Astrocyte (in vitro differentiated cells and primary cell): ENCODE results near the gene CA10. TPM values are rescaled to one million over a fixed set of nuclear protein-coding genes. Genes with fewer than 3 reads are reported as not detected.

Experiments
- DNase-seq: peaks from one replicate; pipeline ENCODE4 v3.0.0-alpha.2; 2010; ENCODE audit warnings: low read depth
- FAIRE-seq: peaks from 2 replicates; lab custom pipeline; 2011; peaks lifted over from hg19 to GRCh38; lab: Jason Lieb, UNC
- H2AFZ ChIP-seq: 2 replicates; pipeline ENCODE4 v1.6.0; 2012; ENCODE audit warnings: low read depth, low read length, inconsistent platforms
- H3K27ac ChIP-seq: 2 replicates; pipeline ENCODE4 v1.5.1; 2011; ENCODE audit warnings: low read depth, low read length, inconsistent platforms
- H3K27me3 ChIP-seq: 2 replicates; pipeline ENCODE4 v1.6.0; 2011; ENCODE audit warnings: low read length, inconsistent platforms; ENCODE audit not compliant: insufficient read depth
- H3K36me3 ChIP-seq: 2 replicates; pipeline ENCODE4 v1.5.1; 2011; ENCODE audit warnings: low read length, inconsistent platforms; ENCODE audit not compliant: insufficient read depth
- H3K4me1 ChIP-seq: 2 replicates; pipeline ENCODE4 v1.5.1; 2011; ENCODE audit warnings: low read length, inconsistent platforms; ENCODE audit not compliant: insufficient read depth
- H3K4me2 ChIP-seq: 2 replicates; pipeline ENCODE4 v1.6.0; 2012; ENCODE audit warnings: low read length, inconsistent platforms
- H3K4me3 ChIP-seq: 2 replicates; pipeline ENCODE4 v1.5.1; 2011; ENCODE audit warnings: low read depth, mild to moderate bottlenecking, low read length, inconsistent platforms; ENCODE audit not compliant: insufficient read depth
- H3K79me2 ChIP-seq: 2 replicates; pipeline ENCODE4 v1.6.0; 2012; ENCODE audit warnings: mild to moderate bottlenecking, low read length, inconsistent platforms; ENCODE audit not compliant: insufficient read depth
- H3K9ac ChIP-seq: 2 replicates; pipeline ENCODE4 v1.6.0; 2012; ENCODE audit warnings: mild to moderate bottlenecking, low read length, inconsistent platforms
- H3K9me3 ChIP-seq: 2 replicates; pipeline ENCODE4 v1.5.1; 2012; ENCODE audit warnings: low read depth, mild to moderate bottlenecking, low read length, inconsistent platforms; ENCODE audit not compliant: insufficient read depth
- H4K20me1 ChIP-seq: 2 replicates; pipeline ENCODE4 v1.6.0; 2012; ENCODE audit warnings: low read length, inconsistent platforms; ENCODE audit not compliant: insufficient read depth
- H3K27ac Mint-ChIP-seq: one replicate; pipeline ENCODE4 v1.8.0; 2021; ENCODE audit warnings: mild to moderate bottlenecking, mixed read lengths; ENCODE audit not compliant: unreplicated experiment
- H3K27me3 Mint-ChIP-seq: one replicate; pipeline ENCODE4 v1.8.0; 2021; ENCODE audit warnings: low read depth, mixed read lengths; ENCODE audit not compliant: unreplicated experiment
- H3K36me3 Mint-ChIP-seq: one replicate; pipeline ENCODE4 v1.8.0; 2021; ENCODE audit warnings: low read depth, mixed read lengths; ENCODE audit not compliant: unreplicated experiment
- H3K4me1 Mint-ChIP-seq: one replicate; pipeline ENCODE4 v1.8.0; 2021; ENCODE audit warnings: low read depth, mixed read lengths; ENCODE audit not compliant: unreplicated experiment
- H3K4me3 Mint-ChIP-seq: one replicate; pipeline ENCODE4 v1.8.0; 2021; ENCODE audit warnings: mild to moderate bottlenecking, moderate library complexity, mixed read lengths; ENCODE audit not compliant: unreplicated experiment
- H3K9me3 Mint-ChIP-seq: one replicate; pipeline ENCODE4 v1.8.0; 2021; ENCODE audit warnings: mild to moderate bottlenecking, mixed read lengths; ENCODE audit not compliant: unreplicated experiment
- CTCF ChIP-seq: IDR thresholded peaks from 2 replicates; pipeline ENCODE4 v1.5.1; 2011; ENCODE audit warnings: low read depth, mild to moderate bottlenecking, inconsistent platforms, low read length, moderate library complexity; ENCODE audit not compliant: insufficient read depth
- EZH2 ChIP-seq: IDR thresholded peaks from 2 replicates; pipeline ENCODE4 v1.6.1; 2012; ENCODE audit warnings: mild to moderate bottlenecking, low read length, inconsistent platforms; ENCODE audit not compliant: insufficient read depth
- total RNA-seq: library from RNA; stranded (reverse); gene quantifications from 2 replicates; pipeline ENCODE4 v1.2.1, GENCODE V29; 2021

Gene CA10
- total RNA-seq, 1 donor from 2014 or later = 0.43 TPM

GRCh38 chr17:51799981-51800380 lies 358.5 kb downstream of the CA10 start:
- H3K36me3 Mint-ChIP-seq = no peaks in the 10 kb centered on the region
- DNase-seq (no peak), FAIRE-seq (no peak)
- Histone ChIP-seq H3K9me3 (peaks cover 4% of the 10 kb centered on the region), H2AFZ (no peak overlapping the region), H3K4me1 (no peaks in the 10 kb centered on the region), H3K4me3 (no peak overlapping the region), H3K4me2 (no peak overlapping the region), H3K79me2 (no peaks in the 10 kb centered on the region), H3K27me3 (no peaks in the 10 kb centered on the region), H3K27ac (no peak overlapping the region), H3K9ac (no peak overlapping the region), H3K36me3 (no peaks in the 10 kb centered on the region), H4K20me1 (no peaks in the 10 kb centered on the region)
- no peak overlapping the region for H3K4me3 Mint-ChIP-seq
- H3K9me3 Mint-ChIP-seq = no peaks in the 10 kb centered on the region
- peaks cover 4% of the 10 kb centered on the region for H3K4me1 Mint-ChIP-seq
- TF ChIP-seq CTCF (no peak), EZH2 (no peak)
- peaks cover 9% of the 10 kb centered on the region for H3K27me3 Mint-ChIP-seq
- H3K27ac Mint-ChIP-seq = no peak overlapping the region

- no peaks in the 10 kb centered on the region for H3K27me3 ChIP-seq
- H3K9me3 ChIP-seq = peaks cover 4% of the 10 kb centered on the region
- FAIRE-seq (no peak), DNase-seq (no peak)
- Mint-ChIP-seq H3K4me3 (no peak overlapping the region), H3K27me3 (peaks cover 9% of the 10 kb centered on the region), H3K36me3 (no peaks in the 10 kb centered on the region), H3K9me3 (no peaks in the 10 kb centered on the region), H3K27ac (no peak overlapping the region), H3K4me1 (peaks cover 6% of the 10 kb centered on the region)
- H3K27ac ChIP-seq = no peak overlapping the region
- H3K4me1 ChIP-seq = no peaks in the 10 kb centered on the region
- no peaks in the 10 kb centered on the region for H4K20me1 ChIP-seq
- no peak overlapping the region for H3K4me3 ChIP-seq
- H2AFZ ChIP-seq = no peak overlapping the region
- no peak overlapping the region for H3K9ac ChIP-seq
- no peak overlapping the region for H3K4me2 ChIP-seq
- no peaks in the 10 kb centered on the region for H3K79me2 ChIP-seq
- TF ChIP-seq CTCF = no peak
- no peaks in the 10 kb centered on the region for H3K36me3 ChIP-seq
Measured at GRCh38 chr17:51799240-51799639, 359.3 kb downstream of the CA10 start.

- no peaks in the 10 kb centered on the region for H3K4me1 ChIP-seq
- H3K9me3 ChIP-seq = peaks cover 4% of the 10 kb centered on the region
- H3K9me3 Mint-ChIP-seq = no peaks in the 10 kb centered on the region
- H3K4me3 ChIP-seq = no peak overlapping the region
- H3K27ac ChIP-seq = no peak overlapping the region
- no peaks in the 10 kb centered on the region for H3K79me2 ChIP-seq
- no peak for FAIRE-seq
- no peak overlapping the region for H3K9ac ChIP-seq
- H3K4me3 Mint-ChIP-seq = no peak overlapping the region
- no peaks in the 10 kb centered on the region for H4K20me1 ChIP-seq
- H3K4me1 Mint-ChIP-seq = peaks cover 6% of the 10 kb centered on the region
- DNase-seq = no peak
- TF ChIP-seq EZH2 (no peak), CTCF (no peak)
- H3K27ac Mint-ChIP-seq = no peak overlapping the region
- no peaks in the 10 kb centered on the region for H3K36me3 ChIP-seq
- H3K36me3 Mint-ChIP-seq = no peaks in the 10 kb centered on the region
- no peaks in the 10 kb centered on the region for H3K27me3 ChIP-seq
- H2AFZ ChIP-seq = no peak overlapping the region
- H3K27me3 Mint-ChIP-seq = peaks cover 9% of the 10 kb centered on the region
- no peak overlapping the region for H3K4me2 ChIP-seq
Measured at GRCh38 chr17:51797150-51797549, 361.4 kb downstream of the CA10 start.
